Spleen (tissue), 11 donors: ENCODE data around the gene CFAP57. TPM values are rescaled to one million over a fixed set of nuclear protein-coding genes. Genes with fewer than 3 reads are reported as not detected.

Experiments used
- DNase-seq: peaks from one replicate; pipeline ENCODE4 v3.0.0-alpha.2; 2020
- H3K27ac ChIP-seq, 8 donors: fragments of 200-600 bp; sonication (generic) in 7 of 8; 1 replicate in 4 of 8; 2 replicates in 4 of 8; pipeline versions ENCODE4 v1.5.0 to v1.8.0; 2016 to 2021; ENCODE audit warnings: inconsistent platforms in 4 of 8, mild to moderate bottlenecking in 4 of 8, moderate library complexity in 1 of 8
- H3K27me3 ChIP-seq, 7 donors: fragments of 200-600 bp; sonication (generic) in 6 of 7; replicated peaks in 1 of 7; 1 replicate in 4 of 7; 2 replicates in 3 of 7; pipeline versions ENCODE4 v1.5.0 to v1.8.0; 2016 to 2021; ENCODE audit warnings: inconsistent platforms in 3 of 7, mild to moderate bottlenecking in 1 of 7
- H3K36me3 ChIP-seq, 6 donors: fragments of 200-600 bp; sonication (generic) in 5 of 6; 1 replicate in 4 of 6; 2 replicates in 2 of 6; pipeline versions ENCODE4 v1.5.0 to v1.8.0; 2016 to 2021; ENCODE audit warnings: inconsistent platforms in 2 of 6
- H3K4me1 ChIP-seq, 6 donors: fragments of 200-600 bp; sonication (generic) in 5 of 6; 1 replicate in 3 of 6; 2 replicates in 3 of 6; pipeline versions ENCODE4 v1.5.0 to v1.8.0; 2016 to 2021; ENCODE audit warnings: inconsistent platforms in 3 of 6
- H3K4me3 ChIP-seq, 8 donors: fragments of 200-600 bp; sonication (generic) in 7 of 8; 1 replicate in 4 of 8; 2 replicates in 4 of 8; pipeline versions ENCODE4 v1.5.0 to v1.8.0; 2016 to 2021; ENCODE audit warnings: inconsistent platforms in 4 of 8, mild to moderate bottlenecking in 4 of 8, moderate library complexity in 2 of 8
- H3K9me3 ChIP-seq, 8 donors: fragments of 200-600 bp; sonication (generic) in 7 of 8; 1 replicate in 4 of 8; 2 replicates in 4 of 8; pipeline versions ENCODE4 v1.5.0 to v1.8.0; 2016 to 2021; ENCODE audit warnings: inconsistent platforms in 4 of 8
- CTCF ChIP-seq, 11 experiments: fragments of 200-600 bp in 7 of 11; fragments of 450-650 bp in 4 of 11; sonication (generic) in 4 of 11; IDR thresholded peaks in 8 of 11; conservative IDR thresholded peaks in 3 of 11; 1 replicate in 7 of 11; 2 replicates in 4 of 11; pipeline versions ENCODE4 v1.4.0 to v1.8.0; 2016 to 2021; ENCODE audit warnings: antibody characterized with exemption in 11 of 11, inconsistent platforms in 4 of 11, mild to moderate bottlenecking in 1 of 11
- POLR2A ChIP-seq, 3 donors: fragments of 450-650 bp; IDR thresholded peaks; one replicate each; pipeline ENCODE4 v1.5.1; 2017; ENCODE audit warnings: antibody characterized with exemption in 3 of 3, mild to moderate bottlenecking in 1 of 3
- POLR2AphosphoS5 ChIP-seq, 3 donors: sonication (generic); formaldehyde crosslinking; IDR thresholded peaks; one replicate each; pipeline ENCODE4 v1.5.1; 2017; ENCODE audit warnings: antibody characterized with exemption in 3 of 3
- WGBS, 5 donors: extraction: QIAGEN DNeasy Blood & Tissue Kit in 3 of 5; methylation state at CpG; one replicate each; pipeline versions ENCODE4 v1.1.5 to v1.1.7; 2013 to 2018; 5-methylcytosine and 5-hydroxymethylcytosine counted together
- intact Hi-C: fragments of 100-400 bp; cut with DNase I; formaldehyde crosslinking; loops from one replicate; pipeline ENCODE4 v1.15.0; 2023; ENCODE audit warnings: low total_unique reads
- polyA plus RNA-seq, 3 donors: library from polyadenylated mRNA; stranded (reverse); fragments of 200-250 nt; gene quantifications; one replicate each; pipeline ENCODE4 v1.2.1, GENCODE V29; 2013
- total RNA-seq, 7 donors: library from RNA; depleted of rRNA in 3 of 7; stranded (reverse); fragments of >200 nt in 3 of 7; fragmentation: NEBNext Ultra II Directional in 4 of 7; extraction: Animal tissue kit (Norgen Biotek cat#: 25700) in 4 of 7; gene quantifications; one replicate each; pipeline versions ENCODE4 v1.1.0 to v1.2.1, GENCODE V29; 2016 to 2021
- donor health status: healthy with polysubstance abuse.
- donor health status: DM: no; HTN: no; CAD: no; lungs with moderate emphysema.
- donor health status: DM: no; HTN: no; CAD: no.
- donor health status: Bipolar disorder and iron deficiency.
- donor health status: healthy.
- donor health status: DM: no; HTN: no; CAD: no.
- donor health status: DM: yes; HTN: yes; CAD: no.

CFAP57 gene
- total and polyA plus RNA-seq, 10 donors = 0.03 to 0.07 (median 0.05) TPM; not detected in 7

DNA sequence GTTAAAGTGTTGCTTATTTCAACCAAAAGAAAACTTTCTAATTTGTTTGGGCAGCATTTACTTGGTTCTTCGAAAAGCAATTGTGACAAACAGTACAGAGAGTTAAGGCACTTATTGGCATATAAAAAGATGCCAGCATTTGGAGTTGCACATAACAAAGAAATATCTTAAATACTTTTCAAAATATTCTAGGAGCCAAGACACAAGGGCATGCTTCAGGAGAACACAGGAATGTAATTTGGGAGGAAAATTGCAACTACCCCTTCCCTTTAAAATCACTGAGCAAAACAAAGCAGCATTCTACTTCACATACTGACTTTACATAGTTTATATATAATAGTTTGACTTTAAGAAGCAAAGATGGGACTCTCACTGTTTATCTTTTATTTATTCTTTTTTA lies 124.1 kb downstream of the CFAP57 start:
- intact Hi-C loops = no loop called here
- H3K4me1 ChIP-seq = peaks cover 0 to 32% (median 17%) of the 10 kb centered on the region in 6 donors
- H3K4me3 ChIP-seq = no peak overlapping the region
- peak overlapping the region in 7 of 8 donors; percentile 36 to 74 (median 61) for H3K27ac ChIP-seq
- no peaks in the 10 kb centered on the region for H3K27me3 ChIP-seq
- H3K36me3 ChIP-seq = no peaks in the 10 kb centered on the region
- H3K9me3 ChIP-seq = no peaks in the 10 kb centered on the region
- no peak for TF ChIP-seq POLR2A (IDR thresholded peaks at IDR 0.05)
- no peak for TF ChIP-seq POLR2AphosphoS5 (IDR thresholded peaks at IDR 0.05)
- TF ChIP-seq CTCF (IDR thresholded peaks at IDR 0.05 in 8 of 11, conservative IDR thresholded peaks at IDR 0.05 in 3 of 11) = no peak
- WGBS, 5 donors = 66 to 84% (median 69%) methylated on average over 1 of the region's 1 CpG
- no peak for DNase-seq

- Histone ChIP-seq H3K9me3 (no peaks in the 10 kb centered on the region), H3K4me1 (peaks cover 0 to 46% (median 22%) of the 10 kb centered on the region in 6 donors), H3K36me3 (no peaks in the 10 kb centered on the region), H3K4me3 (no peak overlapping the region), H3K27me3 (no peaks in the 10 kb centered on the region), H3K27ac (no peak overlapping the region)
- TF ChIP-seq POLR2A (IDR thresholded peaks at IDR 0.05) (no peak), POLR2AphosphoS5 (IDR thresholded peaks at IDR 0.05) (no peak), CTCF (IDR thresholded peaks at IDR 0.05 in 8 of 11, conservative IDR thresholded peaks at IDR 0.05 in 3 of 11) (no peak)
- intact Hi-C loops = no loop called here
- no peak for DNase-seq
- WGBS, 5 donors = 82 to 94% (median 85%) methylated on average over 1 of the region's 1 CpG
Observed at GRCh38 chr1:43298055-43298454, 125.9 kb downstream of the CFAP57 start.

DNA sequence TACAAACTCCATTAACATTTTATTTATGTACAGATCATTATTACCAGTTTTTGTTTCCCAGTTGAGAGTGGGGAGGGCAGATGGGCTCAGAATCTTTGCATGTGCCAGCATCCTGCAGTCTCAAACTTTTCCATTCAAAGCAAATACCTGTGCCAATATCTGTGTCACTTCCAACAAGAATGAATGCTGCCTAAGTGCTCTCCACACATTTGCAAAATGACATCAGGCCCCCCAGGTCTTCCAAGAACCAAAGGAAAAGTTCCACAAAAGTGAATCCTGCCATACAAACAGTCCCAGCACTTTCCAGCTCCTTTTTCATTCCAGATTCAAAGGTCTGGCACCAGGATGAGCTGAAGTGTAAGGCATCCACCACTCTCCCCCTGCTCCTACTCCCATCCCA lies 127.0 kb downstream of the CFAP57 start:
- TF ChIP-seq POLR2AphosphoS5 (IDR thresholded peaks at IDR 0.05) = no peak
- TF ChIP-seq CTCF (IDR thresholded peaks at IDR 0.05 in 8 of 11, conservative IDR thresholded peaks at IDR 0.05 in 3 of 11) = no peak
- no peak for TF ChIP-seq POLR2A (IDR thresholded peaks at IDR 0.05)
- Histone ChIP-seq H3K36me3 (no peaks in the 10 kb centered on the region), H3K4me3 (no peak overlapping the region), H3K27ac (peak overlapping the region in 3 of 8 donors; percentile 70 to 80 (median 79)), H3K9me3 (no peaks in the 10 kb centered on the region), H3K27me3 (no peaks in the 10 kb centered on the region), H3K4me1 (peaks cover 0 to 56% (median 29%) of the 10 kb centered on the region in 6 donors)
- no peak for DNase-seq
- intact Hi-C loops = no loop called here

DNA sequence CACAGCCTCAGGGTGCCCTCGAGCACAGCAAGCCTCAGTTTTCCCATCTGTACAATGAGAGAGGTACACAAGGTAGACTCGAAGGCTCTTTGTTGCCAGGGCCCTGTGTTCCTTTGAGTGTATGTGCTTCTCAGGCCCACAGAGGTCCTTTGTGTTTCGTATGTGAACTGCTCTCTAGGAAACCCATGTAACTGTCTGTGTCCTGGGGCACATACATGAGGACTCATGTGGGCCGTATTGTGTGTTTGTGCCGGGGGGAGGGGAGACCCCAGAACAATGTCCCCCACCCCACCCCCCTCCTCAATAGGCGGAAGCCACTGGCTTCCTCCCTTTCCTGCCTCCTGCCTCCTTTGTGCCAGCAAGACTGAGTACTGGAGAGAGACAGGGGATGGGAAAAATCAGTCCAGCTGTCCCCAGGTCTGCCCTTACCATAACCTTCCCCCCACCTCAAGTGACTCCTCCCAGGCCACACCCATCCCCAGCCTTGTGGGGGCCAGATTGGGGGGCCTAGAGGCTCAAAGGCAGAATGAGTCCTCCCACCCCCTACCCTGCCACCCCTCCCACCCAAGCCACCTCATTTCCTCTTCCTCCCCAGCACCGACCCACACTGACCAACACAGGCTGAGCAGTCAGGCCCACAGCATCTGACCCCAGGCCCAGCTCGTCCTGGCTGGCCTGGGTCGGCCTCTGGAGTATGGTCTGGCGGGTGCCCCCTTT lies 128.4 kb downstream of the CFAP57 start, which contains the start of gene TIE1:
Gene TIE1, plus strand, starts transcription at position 605 of the 717 bp plus-strand sequence. Its CDS starts 90 bp downstream, at position 695.
- 30 to 45% (median 36%) methylated on average over 10 of the region's 10 CpGs for WGBS, 5 donors
- Histone ChIP-seq H3K27me3 (no peaks in the 10 kb centered on the region), H3K9me3 (no peaks in the 10 kb centered on the region), H3K4me3 (peak within 1 kb of the TSS; percentile 12 to 59 (median 27)), H3K27ac (peak within 1 kb of the TSS in 7 of 8 donors; percentile 15 to 80 (median 70)), H3K4me1 (peaks cover 0 to 53% (median 26%) of the 10 kb centered on the region in 6 donors), H3K36me3 (no peaks in the 10 kb centered on the region)
- DNase-seq = no peak
- intact Hi-C loops = no loop called here
- TF ChIP-seq POLR2AphosphoS5 (IDR thresholded peaks at IDR 0.05) = peak; percentile 64 to 84 (median 66)
- no peak for TF ChIP-seq POLR2A (IDR thresholded peaks at IDR 0.05)
- TF ChIP-seq CTCF (IDR thresholded peaks at IDR 0.05 in 8 of 11, conservative IDR thresholded peaks at IDR 0.05 in 3 of 11) = no peak
